ENCODE measurements around the gene DDR2.
"Not testable (repeated sequence)": the region's sequence is repeated elsewhere in the genome, so short reads cannot be mapped to it uniquely, and the experiment has no call there.

DDR2 gene
- long read RNA-seq, donor 1, full-length matches to known transcripts = 1 of 1 reads
- long read RNA-seq, donor 1, partial matches to known transcripts = 0 of 1 reads
- long read RNA-seq, donor 1, other reads (novel, unspliced or antisense) = 0 of 1 reads
- long read RNA-seq, donor 2 = 0 reads
- long read RNA-seq, donor 3 = 0 reads
- long read RNA-seq, donor 4, partial matches to known transcripts = 0 of 2 reads
- long read RNA-seq, donor 4, other reads (novel, unspliced or antisense) = 0 of 2 reads
- long read RNA-seq, donor 5 = 0 reads
- long read RNA-seq, donor 6, partial matches to known transcripts = 0 of 2 reads
- long read RNA-seq, donor 6, other reads (novel, unspliced or antisense) = 0 of 2 reads
- long read RNA-seq, donor 7, partial matches to known transcripts = 6 of 8 reads
- long read RNA-seq, donor 7, other reads (novel, unspliced or antisense) = 0 of 8 reads
- long read RNA-seq, donor 8, partial matches to known transcripts = 0 of 3 reads
- long read RNA-seq, donor 8, other reads (novel, unspliced or antisense) = 0 of 3 reads

GRCh38 chr1:162632217-162632666 is at the start of gene DDR2:
TSS of gene DDR2 (plus strand) at chr1:162632464. CDS start at chr1:162719064, 86,600 bp downstream.
- peak; percentile 26 for DNase-seq

DNA sequence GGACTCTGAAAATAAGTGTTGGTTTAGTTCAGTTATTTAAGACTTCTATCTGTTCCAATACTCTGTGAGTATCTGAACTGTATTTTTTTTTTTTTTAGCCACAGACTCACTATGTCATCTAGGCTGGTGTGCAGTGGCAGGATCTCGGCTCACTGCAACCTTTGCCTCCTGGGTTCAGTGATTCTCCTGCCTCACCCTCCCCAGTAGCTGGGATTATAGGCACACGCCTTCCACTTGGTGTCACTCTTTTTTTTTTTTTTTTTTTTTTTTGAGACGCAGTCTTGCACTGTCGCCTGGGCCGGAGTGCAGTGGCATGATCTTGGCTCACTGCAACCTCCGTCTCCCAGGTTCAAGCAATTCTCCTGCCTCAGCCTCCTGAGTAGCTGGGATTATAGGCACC is 49.4 kb upstream of the DDR2 start:
- not testable (repeated sequence) for DNase-seq

DNA sequence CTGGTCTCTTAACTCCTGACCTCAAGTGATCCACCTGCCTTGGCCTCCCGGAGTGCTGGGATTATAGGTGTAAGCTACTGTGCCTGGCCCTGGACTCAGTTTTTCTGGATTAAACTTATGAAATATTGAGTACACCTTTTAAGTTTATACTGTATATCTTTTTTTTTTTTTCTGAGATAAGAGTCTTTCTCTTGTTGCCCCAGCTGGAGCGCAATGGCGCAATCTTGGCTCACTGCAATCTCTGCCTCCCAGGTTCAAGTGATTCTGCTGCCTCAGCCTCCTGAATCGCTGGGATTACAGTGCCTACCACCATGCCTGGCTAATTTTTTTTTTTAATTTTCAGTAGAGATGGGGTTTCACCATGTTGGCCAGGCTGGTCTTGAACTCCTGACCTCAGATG is 47.2 kb upstream of the DDR2 start:
- DNase-seq = not testable (repeated sequence)

DNA sequence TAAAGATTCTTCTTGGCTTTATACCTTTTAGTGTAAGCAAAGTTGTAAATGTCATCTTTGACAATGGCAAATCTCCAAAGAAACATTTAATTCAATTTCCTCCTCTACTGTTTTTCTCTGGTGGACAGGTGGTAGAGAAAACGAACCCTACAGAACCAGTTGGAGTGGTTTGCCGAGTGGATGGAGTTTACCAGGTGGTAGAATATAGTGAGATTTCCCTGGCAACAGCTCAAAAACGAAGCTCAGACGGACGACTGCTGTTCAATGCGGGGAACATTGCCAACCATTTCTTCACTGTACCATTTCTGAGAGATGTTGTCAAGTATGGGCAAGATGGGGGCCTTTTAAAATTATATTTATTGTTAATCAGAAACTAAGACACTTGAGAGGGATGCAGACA is 44.9 kb upstream of the DDR2 start:
- no peak for DNase-seq

DNA sequence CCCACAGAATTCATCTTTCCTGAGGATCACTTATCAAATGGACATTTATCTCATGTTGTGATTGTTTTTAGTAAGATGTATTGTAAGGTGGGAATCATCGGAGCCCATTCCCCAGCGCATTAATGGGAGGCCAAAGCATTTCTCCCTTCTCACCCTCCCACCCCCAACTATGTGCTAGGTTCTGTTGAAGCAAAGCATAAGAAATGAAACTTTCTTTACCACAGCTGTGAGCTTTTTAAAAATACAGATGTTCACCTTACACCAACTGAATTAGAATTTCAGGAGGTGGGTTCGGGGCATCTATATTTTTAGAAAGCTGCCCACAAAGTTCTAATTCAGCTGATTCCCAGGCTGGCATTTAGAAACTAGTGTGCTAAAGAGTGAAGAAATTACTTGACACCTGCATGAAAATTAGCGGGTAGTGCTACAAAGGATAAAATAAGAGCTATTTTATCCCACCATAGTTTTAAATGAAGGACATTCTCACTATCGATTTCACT is 44.5 kb upstream of the DDR2 start:
- no peak for DNase-seq

GRCh38 chr1:162590101-162590500 is 42.2 kb upstream of the DDR2 start:
- no peak for DNase-seq

GRCh38 chr1:162590686-162591085 is 41.6 kb upstream of the DDR2 start:
- no peak for DNase-seq

- DNase-seq = no peak
Observed at GRCh38 chr1:162596514-162597170, 35.6 kb upstream of the DDR2 start.

DNA sequence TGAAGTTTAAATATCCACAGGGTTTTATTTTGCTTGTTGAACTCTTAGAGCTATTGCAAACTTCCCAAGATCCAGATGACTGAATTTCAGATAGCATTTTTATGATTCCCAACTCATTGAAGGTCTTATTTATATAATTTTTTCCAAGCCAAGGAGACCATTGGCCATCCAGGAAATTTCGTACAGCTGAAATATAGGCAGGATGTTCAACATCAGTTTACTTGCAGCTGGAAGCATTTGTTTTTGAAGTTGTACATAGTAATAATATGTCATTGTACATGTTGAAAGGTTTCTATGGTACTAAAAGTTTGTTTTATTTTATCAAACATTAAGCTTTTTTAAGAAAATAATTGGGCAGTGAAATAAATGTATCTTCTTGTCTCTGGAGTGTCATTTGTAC is 32.8 kb upstream of the DDR2 start:
- DNase-seq = no peak

DNA sequence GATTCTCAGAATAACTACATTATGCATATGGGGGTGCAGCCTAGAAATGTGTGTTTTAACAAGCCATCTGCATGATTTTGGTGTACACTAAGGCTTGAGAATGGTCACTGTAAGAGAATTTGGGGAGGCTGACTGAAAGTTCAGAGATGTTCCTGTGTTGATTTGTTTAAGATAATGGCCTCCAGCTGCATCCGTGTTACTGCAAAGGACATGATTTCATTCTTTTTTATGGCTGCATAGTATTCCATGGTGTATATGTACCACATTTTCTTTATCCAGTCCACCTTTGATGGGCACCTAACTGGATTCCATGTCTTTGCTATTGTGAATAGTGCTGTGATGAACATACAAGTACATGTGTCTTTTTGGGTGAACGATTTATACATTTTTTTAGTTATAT is 29.1 kb upstream of the DDR2 start:
- DNase-seq = not testable (repeated sequence)

DNA sequence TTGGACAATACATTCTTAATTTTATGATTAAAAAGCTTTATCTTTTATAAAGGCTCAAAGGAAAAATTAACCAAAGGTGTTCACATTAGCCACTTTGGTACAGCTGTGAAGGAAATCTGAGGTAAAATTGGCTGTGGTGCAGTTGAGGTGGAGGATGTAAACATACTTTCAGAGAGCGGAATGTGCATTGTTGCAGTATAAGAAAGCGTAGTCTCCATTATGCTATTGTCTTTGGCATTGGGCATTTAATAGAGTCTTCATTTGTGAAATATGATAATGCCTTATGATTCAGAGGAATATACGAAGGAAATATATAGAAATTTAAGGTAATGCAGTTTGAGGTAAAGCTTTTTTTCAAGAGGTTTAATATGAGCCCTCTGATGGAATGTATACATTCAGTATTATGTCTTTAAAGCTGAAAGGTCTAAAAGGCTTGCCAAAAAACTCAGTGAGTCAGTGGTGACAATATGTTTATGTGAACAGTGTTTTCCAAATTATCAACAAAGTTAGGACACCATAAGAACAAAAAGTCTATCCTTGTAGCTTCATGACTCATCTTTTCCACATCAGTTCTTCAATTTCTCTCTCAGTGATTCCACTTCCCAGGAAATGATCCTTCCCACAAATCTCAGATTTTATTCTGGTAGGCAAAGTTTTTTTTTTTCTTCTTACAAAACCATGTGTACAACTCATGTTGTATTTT is 26.9 kb upstream of the DDR2 start:
- no peak for DNase-seq

- DNase-seq = no peak
Observed at GRCh38 chr1:162609306-162609705, 23.0 kb upstream of the DDR2 start.

- no peak for DNase-seq
Observed at GRCh38 chr1:162612606-162613400, 19.5 kb upstream of the DDR2 start.

DNA sequence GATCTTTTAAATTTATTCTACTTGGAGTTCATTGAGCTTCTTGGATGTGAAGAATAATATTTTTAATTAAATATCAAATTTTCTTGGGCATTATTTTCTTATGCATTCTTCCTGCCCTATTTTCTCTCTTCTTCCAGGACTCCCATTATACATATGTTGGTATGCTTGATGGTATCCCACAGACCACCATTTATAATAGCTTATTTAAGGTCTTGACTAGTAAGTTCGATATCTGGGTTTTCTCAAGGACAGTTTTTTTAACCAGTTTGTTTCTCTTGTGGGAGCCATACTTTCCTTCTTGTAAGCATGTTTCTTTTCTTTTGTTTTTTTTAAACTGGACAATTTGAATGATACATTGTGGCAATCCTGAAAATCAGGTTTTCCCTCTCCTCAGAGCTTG is 15.4 kb upstream of the DDR2 start:
- DNase-seq = no peak

DNA sequence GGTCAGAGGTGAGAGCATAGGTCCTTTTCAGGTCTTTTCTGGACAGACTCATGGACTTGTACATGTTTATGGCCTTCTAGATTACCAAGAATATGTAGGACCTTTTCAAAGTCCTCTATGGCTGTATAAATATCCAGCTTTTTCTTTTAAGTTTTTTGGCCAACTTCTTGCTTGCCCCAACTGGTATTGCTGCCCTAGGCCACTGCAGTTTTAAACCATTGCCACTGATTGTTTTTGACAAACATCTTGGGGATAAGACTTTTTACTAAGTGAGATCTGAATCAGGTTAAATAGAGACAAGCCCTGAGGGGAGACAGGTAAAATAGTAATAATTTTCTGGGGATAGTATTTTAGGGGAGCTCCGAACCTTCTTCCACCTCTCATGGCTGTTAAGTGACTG is 14.8 kb upstream of the DDR2 start:
- no peak for DNase-seq

DNA sequence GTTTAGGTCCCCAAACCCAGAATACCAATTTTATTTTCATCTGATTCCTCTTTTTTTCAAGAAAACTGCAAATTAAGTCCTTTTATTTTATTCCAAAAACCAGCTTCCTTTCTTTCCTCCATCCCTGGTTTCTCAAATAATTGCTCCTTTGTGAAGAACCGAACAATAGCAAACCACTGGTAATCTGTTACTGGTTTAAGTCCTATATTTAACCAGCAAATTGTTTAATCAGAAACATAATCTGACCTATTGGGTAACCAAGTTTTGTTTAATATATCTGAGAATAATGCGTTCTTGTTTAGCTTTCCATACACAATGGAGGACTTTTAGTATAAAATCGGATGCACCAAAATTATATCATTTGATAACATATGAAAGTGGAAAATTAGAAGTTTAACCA is 13.2 kb upstream of the DDR2 start:
- no peak for DNase-seq

- no peak for DNase-seq
Observed at GRCh38 chr1:162621256-162621655, 11.0 kb upstream of the DDR2 start.

DNA sequence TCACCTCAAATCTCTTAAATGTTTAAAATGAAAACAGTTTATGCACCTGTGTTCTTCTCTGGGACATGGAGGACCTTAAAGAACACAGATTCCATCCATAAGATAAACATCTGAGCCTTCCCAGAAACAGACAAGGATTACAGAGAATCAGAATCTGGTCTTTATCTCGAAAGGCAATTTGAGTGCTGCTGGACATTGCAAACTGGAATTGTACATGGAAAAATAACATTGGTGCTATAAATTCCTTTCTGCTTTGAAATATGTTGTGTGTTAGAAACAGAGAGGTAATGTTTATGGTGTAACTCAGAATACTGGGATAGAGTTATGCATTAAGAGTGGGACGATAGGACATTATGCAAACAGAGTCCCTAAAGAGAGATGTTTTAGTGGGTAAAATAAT is 6.6 kb upstream of the DDR2 start:
- no peak for DNase-seq

DNA sequence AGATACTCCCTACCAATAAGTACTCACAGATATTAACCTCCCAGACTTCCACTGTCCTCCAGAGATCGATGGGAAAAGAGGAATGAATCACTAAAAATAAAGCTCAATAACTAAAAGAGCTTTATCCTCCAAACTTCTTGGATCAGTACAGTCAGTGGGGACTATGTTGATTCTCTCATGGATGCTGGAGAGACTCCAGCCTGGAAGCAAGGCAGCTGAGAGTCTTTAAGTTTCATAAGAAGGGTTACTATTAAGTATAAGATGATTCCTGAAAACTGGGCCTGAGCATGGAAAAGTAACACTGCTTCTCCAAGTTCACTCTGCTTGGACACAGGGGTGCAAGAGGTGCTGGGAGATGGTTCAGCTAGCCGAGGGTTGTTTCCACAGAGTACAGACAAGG is 6.2 kb upstream of the DDR2 start:
- DNase-seq = no peak

DNA sequence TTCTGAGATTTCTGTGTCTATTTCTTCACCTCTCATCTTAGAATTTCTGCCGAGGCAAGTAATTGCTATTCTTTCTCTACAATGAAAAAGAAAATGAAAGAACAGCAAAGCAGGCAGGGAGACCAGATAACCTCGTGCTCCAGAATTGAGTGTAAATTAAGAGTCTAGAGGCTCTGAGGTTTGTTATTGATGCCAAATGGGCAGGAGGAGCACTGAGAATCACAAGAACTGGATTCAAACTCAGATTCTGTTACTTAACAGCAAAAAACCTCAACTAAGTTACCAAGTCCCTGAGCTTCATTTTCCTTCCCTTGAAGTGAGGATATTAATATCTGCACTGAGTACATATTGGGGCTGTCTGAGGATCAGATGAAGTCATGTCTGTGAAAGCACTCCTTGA is 5.5 kb upstream of the DDR2 start:
- no peak for DNase-seq

GRCh38 chr1:162627662-162628296 is 4.5 kb upstream of the DDR2 start:
- DNase-seq = no peak
